ENCODE results near the gene ATP5F1B. TPM values are rescaled to one million over a fixed set of nuclear protein-coding genes. Genes with fewer than 3 reads are reported as not detected.

ATP5F1B gene
- total RNA-seq, 2 donors from 2014 or later = 198 to 226 TPM

- Histone ChIP-seq H3K27ac (no peak overlapping the region), H3K4me3 (no peak overlapping the region), H3K27me3 (replicated peaks; ENCODE audit: insufficient read depth) (no peaks in the 10 kb centered on the region), H3K36me3 (peaks cover 6% of the 10 kb centered on the region), H3K4me1 (ENCODE audit: control insufficient read depth in 1 of 2, low read depth in 2 of 2) (peaks cover 20 to 60% of the 10 kb centered on the region in 2 donors), H3K9me3 (no peaks in the 10 kb centered on the region)
- no peak for TF ChIP-seq CTCF (IDR thresholded peaks at IDR 0.05)
- ATAC-seq (ENCODE audit: insufficient number of reproducible peaks, low FRiP score, low read depth) (no peak), DNase-seq (ENCODE audit: low spot score) (no peak)
These were observed 31.9 kb upstream of the ATP5F1B start for GRCh38 chr12:56677680-56678079.

DNA sequence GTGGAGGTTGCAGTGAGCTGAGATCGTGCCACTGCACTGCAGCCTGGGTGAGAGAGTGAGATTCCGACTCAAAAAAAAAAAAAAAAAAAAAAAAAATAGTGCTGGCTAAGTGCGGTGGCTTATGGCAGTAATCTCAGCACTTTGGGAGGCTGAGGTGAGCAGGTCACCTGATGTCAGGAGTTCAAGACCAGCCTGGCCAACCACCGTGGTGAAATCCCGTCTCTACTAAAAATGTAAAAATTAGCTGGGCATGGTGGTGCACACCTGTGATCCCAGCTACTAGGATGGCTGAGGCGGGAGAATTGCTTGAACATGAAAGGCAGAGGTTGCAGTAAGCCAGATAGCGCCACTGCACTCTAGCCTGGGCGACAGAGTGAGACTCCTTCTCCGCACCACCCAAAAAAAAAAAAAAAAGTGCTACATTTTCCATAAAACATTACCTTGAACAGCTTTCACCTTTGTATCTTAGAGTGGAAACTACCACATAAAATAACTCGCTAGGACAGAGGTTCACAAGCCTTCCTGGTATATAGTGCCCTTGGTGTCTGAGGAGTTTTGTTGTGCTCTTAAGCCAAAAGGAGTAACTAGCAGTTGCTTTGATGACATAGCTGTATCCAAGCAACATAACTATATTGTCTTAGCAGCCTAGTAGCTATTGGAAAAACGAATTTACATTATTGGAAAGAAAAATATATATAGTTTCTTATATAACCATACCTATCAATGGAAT, 31.2 kb upstream of the ATP5F1B start:
- Histone ChIP-seq H3K27ac (no peak overlapping the region), H3K4me1 (ENCODE audit: control insufficient read depth in 1 of 2, low read depth in 2 of 2) (peaks cover 25 to 57% of the 10 kb centered on the region in 2 donors), H3K4me3 (no peak overlapping the region), H3K36me3 (peaks cover 12% of the 10 kb centered on the region), H3K9me3 (no peaks in the 10 kb centered on the region), H3K27me3 (replicated peaks; ENCODE audit: insufficient read depth) (no peaks in the 10 kb centered on the region)
- ATAC-seq (ENCODE audit: insufficient number of reproducible peaks, low FRiP score, low read depth) (no peak), DNase-seq (ENCODE audit: low spot score) (no peak)
- no peak for TF ChIP-seq CTCF (IDR thresholded peaks at IDR 0.05)

DNA sequence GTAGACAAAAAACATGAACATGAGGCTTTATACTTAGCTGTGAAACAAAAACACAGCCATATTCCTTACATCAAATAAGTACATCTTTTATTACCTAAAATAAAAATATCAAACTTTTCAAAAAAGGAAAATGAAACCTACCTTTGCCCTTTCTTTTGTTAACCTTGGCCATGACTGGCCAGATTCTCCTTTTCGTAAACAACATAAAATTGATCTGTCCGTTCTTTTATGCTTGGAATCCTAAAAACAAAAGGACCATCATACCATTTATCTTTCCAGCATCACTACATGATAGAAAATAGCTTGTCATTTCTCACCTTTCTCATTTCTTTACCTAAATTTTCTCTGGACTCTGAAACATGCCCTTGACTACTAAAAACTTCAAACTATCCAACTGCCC, 25.8 kb upstream of the ATP5F1B start:
- Histone ChIP-seq H3K27ac (no peak overlapping the region), H3K4me3 (no peak overlapping the region), H3K27me3 (replicated peaks; ENCODE audit: insufficient read depth) (no peaks in the 10 kb centered on the region), H3K9me3 (no peaks in the 10 kb centered on the region), H3K4me1 (ENCODE audit: control insufficient read depth in 1 of 2, low read depth in 2 of 2) (peaks cover 9 to 30% of the 10 kb centered on the region in 2 donors), H3K36me3 (peaks cover 46% of the 10 kb centered on the region)
- ATAC-seq (ENCODE audit: insufficient number of reproducible peaks, low FRiP score, low read depth) = no peak
- TF ChIP-seq CTCF (IDR thresholded peaks at IDR 0.05) = no peak
- DNase-seq (ENCODE audit: low spot score) = no peak

DNA sequence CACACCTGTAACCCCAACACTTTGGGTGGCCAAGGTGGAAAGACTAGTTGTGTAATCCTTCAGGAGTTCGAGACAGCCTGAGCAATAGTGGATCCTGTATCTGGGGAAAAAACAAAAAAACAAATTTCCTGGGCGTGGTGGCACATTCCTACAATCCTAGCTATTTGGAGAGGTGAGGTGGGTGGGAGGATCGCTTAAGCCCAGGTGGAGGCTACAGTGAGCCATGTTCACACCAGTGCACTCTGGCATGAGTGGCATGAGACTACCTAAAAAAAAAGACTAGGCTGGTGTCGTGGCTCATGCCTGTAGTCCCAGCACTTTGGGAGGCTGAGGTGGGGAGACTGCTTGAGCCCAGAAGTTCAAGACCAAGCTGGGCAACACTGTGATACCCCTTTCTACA, 25.1 kb upstream of the ATP5F1B start:
- no peak overlapping the region for H3K4me3 ChIP-seq
- no peak for DNase-seq (ENCODE audit: low spot score)
- no peak for TF ChIP-seq CTCF (IDR thresholded peaks at IDR 0.05)
- no peaks in the 10 kb centered on the region for H3K9me3 ChIP-seq
- H3K27ac ChIP-seq = no peak overlapping the region
- peaks cover 53% of the 10 kb centered on the region for H3K36me3 ChIP-seq
- H3K4me1 ChIP-seq (ENCODE audit: control insufficient read depth in 1 of 2, low read depth in 2 of 2) = peaks cover 9 to 24% of the 10 kb centered on the region in 2 donors
- no peak for ATAC-seq (ENCODE audit: insufficient number of reproducible peaks, low FRiP score, low read depth)
- no peaks in the 10 kb centered on the region for H3K27me3 ChIP-seq (replicated peaks; ENCODE audit: insufficient read depth)

DNA sequence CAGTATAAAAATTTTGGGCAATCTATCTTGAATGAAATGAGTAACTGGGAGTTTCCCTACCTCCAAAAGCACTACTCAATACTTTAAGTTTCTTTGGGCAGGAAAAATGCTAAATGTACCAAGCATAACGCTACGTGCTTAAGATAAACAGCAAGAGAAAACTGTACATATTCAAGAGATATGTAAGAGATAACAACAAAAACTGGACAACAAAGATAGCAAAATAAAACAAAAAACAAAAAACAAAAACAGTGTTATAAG, 22.3 kb upstream of the ATP5F1B start:
- H3K36me3 ChIP-seq = peaks cover 63% of the 10 kb centered on the region
- H3K9me3 ChIP-seq = no peaks in the 10 kb centered on the region
- H3K4me1 ChIP-seq (ENCODE audit: control insufficient read depth in 1 of 2, low read depth in 2 of 2) = peaks cover 6 to 14% of the 10 kb centered on the region in 2 donors
- TF ChIP-seq CTCF (IDR thresholded peaks at IDR 0.05) = no peak
- DNase-seq (ENCODE audit: low spot score) (no peak), ATAC-seq (ENCODE audit: insufficient number of reproducible peaks, low FRiP score, low read depth) (no peak)
- H3K27ac ChIP-seq = no peak overlapping the region
- no peak overlapping the region for H3K4me3 ChIP-seq
- H3K27me3 ChIP-seq (replicated peaks; ENCODE audit: insufficient read depth) = no peaks in the 10 kb centered on the region
